SH-SY5Y (cell line): ENCODE measurements around the gene ABAT.

Experiments used
- GATA2 ChIP-seq: IDR thresholded peaks from 2 replicates; pipeline ENCODE4 v1.6.1; 2011; ENCODE audit warnings: mild to moderate bottlenecking, low read depth, low read length
- GATA3 ChIP-seq: IDR thresholded peaks from 2 replicates; pipeline ENCODE4 v1.6.1; 2011; ENCODE audit warnings: low read depth, mild to moderate bottlenecking, low read length, moderate library complexity

The ABAT gene

DNA sequence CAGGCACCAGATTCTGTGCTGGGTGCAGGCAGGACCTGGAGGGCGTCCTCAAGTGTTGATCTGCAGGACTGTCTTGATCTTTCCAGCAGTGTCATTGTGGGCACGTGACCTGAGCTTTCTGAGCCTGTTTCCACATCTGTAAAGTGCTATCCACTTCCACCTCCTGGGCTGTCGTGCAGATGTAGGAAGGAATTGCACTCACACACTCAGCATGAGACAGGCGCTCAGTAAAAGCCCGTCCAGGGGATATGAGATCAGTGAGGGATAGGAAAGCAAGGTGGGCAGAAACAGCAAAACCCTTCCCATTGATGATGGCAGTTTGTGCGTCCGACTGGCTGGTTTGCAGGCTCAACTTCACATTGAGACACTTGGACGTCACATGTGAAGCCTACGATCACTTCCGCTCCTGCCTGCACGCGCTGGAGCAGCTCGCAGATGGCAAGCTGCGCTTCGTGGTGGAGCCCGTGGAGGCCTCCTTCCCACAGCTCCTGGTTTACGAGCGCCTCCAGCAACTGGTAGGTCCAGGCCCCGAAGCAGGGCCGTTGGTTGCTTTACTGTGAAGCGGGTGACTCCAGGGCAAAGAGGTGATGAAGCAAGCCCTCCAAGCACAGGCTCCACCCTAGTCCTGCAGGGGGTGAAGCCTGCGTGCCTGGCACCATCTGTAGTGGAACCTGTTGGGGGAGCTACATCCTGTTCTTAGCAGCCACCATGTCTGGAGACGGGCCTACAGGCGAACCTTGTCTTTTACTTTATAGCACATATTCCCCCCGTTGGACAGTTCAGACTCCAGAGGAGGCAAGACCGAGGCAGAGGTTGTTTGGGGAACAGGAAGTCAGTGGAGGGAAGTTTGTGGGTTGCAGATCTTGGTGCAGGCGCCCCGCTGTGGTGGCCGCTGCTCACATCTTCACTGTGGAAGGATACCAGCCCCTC is 29.9 kb upstream of the ABAT start:
- TF ChIP-seq GATA2: no peak
- no peak for TF ChIP-seq GATA3

DNA sequence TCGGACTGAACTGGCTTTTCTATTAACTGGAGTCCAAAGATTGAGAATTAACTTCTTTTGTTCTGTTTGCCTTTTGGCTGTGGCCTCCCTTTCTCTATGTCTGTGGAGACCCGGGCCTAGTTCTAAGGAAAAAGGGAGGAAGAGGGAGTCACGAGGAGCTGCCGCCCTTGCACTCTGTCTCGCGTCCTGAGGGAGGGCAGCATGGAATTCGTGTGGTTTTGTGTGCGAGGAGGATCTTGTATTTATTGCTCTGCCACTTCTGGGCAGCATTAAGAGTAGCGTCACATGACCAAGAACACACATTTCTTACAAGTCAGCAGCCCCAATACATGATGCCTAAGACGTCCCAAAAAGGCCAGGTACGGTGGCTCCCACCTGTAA is 29.3 kb upstream of the ABAT start:
- TF ChIP-seq GATA3 (no peak), GATA2 (no peak)

DNA sequence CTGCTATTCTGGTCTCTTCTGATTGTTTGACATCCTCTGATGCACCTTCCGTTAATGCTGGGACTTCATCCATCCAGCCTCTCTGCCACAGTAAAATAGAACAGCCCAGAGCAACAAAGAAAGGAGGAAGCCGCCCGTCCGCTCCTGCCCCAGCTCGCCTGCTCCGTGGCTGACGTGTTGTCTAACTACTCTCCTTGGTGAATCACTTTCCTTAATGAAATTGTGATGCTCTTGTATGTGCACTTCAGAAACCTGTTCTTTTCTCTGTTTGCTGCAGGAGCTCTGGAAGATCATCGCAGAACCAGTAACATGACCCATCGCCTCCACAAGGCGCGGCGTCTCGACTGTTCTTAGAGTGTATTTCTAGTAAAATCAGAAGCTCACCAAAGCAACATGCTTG is 28.6 kb upstream of the ABAT start:
- no peak for TF ChIP-seq GATA3
- no peak for TF ChIP-seq GATA2

DNA sequence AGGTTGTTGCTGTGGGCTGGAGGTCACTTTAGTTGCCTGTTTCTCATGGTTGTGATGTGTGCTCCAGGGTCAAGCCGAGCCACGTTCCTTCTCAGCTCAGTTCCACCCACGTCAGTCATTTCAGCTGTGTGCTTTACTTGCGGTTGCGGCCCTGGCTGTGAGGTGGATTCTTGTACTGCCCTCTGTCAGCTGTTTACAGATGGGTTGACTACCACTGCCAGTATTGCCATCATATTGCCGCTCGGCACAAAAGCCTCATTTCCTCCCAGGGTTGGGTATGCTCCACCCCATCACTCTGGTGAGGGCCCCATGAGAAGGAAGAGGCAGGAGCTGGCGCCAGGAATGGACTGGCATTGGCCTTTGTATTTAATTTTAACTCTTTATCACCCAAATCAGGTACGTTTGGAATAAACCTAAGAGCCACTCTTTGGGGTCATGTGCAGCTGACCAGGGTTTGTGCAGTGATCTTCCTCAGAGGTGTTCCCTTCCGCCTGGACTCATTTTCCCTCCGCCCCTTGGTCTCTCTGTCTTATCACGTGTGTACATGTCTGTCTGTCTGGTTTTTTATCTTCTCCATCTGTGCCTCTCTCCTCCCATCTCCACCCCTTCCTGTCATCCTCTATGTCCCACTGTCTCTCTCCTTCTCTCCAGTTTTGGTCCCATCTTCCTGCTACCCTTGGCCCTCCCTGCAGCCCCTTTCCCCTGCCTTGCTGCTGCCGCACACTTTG is 27.9 kb upstream of the ABAT start:
- TF ChIP-seq GATA3 (no peak), GATA2 (no peak)

DNA sequence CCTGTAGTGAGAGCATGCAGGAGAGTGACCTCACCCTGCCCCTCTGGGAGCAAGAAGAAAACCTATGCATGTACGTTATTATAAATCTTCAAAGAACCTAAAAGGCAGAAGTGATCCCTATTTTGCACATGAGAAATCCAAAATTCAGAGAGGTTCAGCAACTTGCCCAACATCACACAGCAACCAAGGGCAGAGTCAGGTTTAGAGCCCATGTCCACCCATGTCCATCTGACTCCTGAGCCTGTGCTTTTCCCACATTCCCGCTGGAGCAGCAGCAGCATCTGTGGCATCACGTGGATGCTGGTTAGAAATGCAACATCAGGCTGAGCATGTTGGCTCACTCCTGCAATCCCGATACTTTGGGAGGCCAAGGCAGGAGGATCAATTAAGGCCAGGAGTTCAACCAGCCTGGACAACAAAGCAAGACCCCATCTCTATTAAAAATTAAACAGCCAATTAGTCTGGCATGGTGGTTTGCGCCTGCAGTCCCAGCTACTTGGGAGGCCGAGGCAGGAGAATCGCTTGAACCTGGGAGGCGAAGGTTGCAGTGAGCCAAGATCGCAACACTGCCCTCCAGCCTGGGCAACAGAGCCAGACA is 26.6 kb upstream of the ABAT start:
- TF ChIP-seq GATA3: no peak
- TF ChIP-seq GATA2: no peak

DNA sequence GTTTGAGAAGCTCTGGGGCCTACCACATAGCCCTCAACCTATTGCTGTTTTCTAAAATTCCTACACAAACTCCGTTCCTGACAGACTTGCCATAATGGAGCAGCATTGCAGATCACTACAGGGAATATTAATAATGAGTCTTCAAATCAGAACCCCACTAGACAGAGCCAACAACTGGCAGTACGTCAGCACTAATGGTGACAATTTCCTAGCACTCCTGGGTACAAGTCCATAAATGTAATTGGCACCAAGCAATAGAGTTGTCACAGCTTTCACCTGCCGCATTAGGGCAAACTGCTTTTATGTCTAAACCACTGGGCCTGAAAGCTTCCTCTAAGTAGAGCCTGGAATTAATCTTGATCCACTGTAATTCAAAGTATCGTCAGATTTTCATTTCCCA is 25.5 kb upstream of the ABAT start:
- TF ChIP-seq GATA2 (no peak), GATA3 (no peak)

DNA sequence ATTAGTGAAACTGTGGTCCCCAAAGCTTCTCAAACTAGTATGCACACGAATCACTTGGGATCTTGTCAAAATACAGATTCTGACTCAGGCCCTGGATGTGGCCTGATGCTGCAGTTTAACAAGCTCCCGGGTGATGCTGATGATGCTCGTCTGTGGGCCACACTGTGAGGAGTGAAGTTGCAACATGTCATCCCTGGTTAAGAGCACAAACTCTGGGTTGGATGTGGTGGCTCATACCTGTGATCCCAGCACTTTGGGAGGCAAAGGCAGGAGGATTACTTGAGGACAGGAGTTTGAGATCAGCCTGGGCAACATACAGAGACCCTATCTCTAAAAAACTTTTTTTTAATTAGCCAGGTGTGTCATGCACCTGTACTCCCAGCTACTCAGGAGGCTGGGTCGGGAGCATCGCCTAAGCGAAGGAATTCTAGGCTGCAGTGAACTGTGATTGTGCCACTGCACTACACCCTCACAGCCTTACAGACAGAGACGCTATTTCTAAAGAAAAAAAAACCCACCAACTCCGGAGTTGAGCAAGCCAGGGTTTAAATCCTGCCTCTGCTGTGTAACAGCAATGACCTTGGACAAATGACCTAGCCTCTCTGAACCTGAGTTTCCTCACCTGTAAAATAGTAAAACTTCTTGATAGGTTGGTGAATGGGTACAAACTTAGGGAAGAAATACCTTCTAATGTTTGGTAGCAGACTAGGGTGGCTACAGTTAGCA is 24.4 kb upstream of the ABAT start:
- TF ChIP-seq GATA3 (no peak), GATA2 (no peak)

DNA sequence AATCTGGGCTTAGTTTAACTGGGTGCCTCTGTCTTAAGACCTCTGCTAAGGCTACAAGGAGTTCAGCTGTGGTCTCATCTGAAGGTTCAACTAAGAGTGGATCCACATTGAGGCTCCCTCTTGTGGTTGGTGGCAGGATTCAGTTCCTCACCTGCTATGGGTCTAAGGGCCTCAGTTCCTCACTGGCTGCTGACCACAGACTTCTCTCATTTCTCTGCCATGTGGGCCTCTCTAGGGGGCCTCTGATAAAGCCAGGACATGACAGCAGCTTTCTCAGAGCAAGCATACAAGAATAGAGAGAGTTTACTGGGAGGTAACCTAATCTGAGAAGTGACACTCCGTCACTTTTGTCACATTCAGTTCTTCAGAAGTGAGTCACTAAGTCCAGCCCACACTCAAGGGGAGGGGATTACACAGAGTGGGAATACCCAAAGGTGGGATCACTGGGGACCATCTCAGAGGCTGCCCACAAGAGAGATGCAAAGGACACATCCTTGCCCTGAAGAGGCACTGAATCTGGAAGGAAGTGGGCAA is 19.2 kb upstream of the ABAT start:
- no peak for TF ChIP-seq GATA2
- no peak for TF ChIP-seq GATA3

DNA sequence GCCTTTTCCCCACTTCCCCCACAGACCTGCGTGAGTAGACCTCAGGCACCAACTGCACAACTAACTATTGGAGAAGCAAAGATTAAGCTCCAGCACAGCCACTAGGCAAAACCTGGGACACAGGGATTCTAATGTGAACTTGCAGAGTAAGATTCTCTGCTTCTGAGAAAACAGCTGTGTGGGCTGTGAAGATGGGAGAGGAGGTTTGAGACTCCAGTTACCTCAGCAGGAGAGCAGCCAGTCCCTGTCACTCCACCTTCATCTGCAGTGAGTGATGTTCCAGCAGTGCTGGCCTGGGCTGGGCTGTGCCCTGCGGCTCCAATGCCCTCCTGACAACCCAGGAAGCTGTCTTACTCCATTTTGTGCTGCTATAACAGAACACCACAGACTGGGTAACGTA is 18.0 kb upstream of the ABAT start:
- no peak for TF ChIP-seq GATA3
- no peak for TF ChIP-seq GATA2

DNA sequence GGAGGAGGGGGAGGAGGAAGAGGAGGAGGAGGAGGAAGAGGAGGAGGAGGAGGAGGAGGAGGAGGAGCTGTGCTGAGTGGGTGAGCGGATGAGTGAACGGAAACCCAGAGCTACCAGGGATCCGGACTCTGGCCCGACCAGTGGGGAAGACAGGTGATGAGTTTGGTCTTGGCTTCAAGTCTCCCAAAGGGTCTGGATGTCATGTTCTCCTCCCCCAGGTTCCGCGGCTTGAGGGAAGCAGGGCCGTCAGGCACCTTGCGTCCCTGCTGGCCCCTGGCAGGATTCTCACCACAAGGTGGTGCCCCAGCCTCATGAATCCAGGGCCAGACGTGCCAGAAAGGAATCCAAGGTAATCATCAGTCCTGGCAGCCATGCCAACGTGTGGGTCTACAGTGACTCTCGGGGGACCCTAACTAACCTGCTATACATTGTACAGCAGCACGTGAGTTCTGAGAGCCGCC is 13.5 kb upstream of the ABAT start:
- TF ChIP-seq GATA3 (no peak), GATA2 (no peak)

DNA sequence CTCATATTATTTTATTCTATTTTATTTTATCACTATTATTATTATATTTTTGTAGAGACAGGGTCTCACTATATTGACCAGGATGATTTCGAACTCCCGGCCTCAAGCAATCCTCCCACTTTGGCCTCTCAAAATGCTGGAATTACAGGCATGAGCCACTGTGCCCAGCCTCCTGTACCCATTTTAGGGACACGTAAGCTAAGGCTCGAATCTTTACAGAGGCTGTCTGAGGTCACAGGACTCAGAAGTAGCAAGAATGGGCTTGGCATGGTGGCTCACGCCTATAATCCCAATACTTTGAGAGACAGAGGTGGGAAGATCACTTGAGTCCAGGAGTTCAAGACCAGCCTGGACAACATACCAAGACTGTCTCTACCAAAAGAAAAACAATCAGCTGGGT is 12.7 kb upstream of the ABAT start:
- no peak for TF ChIP-seq GATA2
- TF ChIP-seq GATA3: no peak

DNA sequence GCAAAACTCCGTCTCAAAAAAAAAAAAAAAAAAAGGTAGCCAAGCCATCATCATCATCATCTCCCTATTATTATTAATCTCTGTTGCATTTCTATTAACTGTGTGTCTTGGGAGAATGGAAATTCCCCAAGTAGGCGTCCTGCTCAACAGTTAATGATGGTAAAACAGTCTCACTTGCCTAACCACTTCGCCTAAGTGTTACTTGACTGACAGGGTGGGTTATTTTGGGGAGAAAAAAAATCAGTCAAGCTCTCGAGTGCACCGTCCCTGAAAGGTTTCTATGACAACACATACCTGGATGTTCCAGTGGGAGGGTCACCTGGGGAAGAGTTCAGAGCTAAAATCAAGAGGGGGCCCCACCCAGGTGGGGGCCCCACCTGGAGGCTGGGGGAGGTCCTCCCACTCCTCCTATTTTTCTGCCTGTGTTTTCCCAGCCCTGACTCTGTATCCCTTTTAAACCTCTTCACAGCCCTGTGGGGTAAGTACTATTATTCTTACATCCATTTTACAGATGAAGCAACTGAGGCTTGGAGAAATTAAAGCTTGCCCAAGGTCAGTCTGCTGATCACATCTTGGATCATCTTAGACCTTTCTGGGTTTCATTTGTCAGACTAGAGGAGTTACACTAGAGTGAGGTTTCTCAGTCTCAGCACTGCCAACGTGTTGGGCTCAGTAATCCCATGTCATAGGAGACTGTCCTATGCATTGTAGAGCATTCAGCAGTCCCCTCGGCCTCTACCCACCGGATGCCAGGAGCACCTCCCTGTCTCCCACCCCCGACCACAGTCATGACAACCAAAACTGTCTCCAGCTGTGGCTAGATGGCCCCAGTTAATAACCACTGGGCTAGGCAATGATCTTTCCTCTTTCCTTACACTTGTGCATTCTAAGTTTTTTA is 11.0 kb upstream of the ABAT start:
- TF ChIP-seq GATA2 (no peak), GATA3 (no peak)

DNA sequence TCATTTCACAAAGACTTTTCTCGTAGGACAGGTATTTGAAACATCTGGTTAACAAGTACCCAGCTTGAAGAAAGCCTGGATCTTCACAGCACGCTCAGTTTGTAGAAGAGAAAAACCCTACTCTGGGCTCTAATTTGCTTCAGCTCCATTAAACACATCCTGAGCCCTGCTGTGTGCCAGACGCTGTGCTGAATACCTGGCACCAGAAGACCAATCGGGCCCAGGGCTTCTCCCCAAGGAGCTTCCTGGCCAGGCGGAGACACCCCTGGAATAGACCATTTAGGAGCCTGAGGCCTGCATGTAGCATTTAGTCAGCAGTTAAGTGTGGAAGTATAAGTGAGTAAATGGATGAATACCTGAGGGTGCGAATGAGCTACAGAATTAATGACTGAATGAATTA is 8.9 kb upstream of the ABAT start:
- TF ChIP-seq GATA2 (no peak), GATA3 (no peak)

DNA sequence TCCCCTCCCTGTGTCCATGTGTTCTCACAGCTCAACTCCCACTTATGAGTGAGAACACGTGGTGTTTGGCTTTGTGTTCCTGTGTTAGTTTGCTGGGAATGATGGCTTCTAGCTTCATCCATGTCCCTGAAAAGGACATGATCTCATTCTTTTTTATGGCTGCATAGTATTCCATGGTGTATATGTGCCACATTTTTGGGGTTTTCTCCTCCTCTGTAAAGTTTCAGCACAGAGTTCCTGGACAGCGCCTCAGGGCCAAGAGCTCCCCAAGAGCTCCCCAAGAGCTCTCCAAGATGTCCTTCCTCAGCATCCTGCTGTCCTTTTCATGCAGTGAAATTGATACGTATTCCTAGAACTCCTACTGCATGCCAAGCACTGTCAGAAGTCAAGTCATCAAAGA is 6.9 kb upstream of the ABAT start:
- TF ChIP-seq GATA3 (no peak), GATA2 (no peak)
